K562 (cell line): ENCODE measurements around the gene CPVL. TPM values are rescaled to one million over a fixed set of nuclear protein-coding genes. Genes with fewer than 3 reads are reported as not detected.

Experiments
- ATAC-seq: fragments of 200-7000 bp; cut with Tn5 transposase; 3 replicates; pipeline ENCODE4 v1.9.1; 2020; ENCODE audit warnings: moderate library complexity
- BruUV-seq: library from RNA; stranded (reverse); fragments of 400-500 nt; replicated peaks from 2 replicates; lab custom pipeline; 2021; lab: Mats Ljungman, UMichigan
- CTCF ChIA-PET: fragments of 300-600 bp; formaldehyde crosslinking; extraction: SDS; loops from one replicate; lab custom pipeline; 2021; ENCODE audit warnings: low intra/inter-chr PET ratio; lab: Yijun Ruan, JAX
- POLR2A ChIA-PET: fragments of 300-600, 350-650 bp; sonication (Branson Sonifier 250); formaldehyde crosslinking; extraction: SDS; loops from one replicate; lab custom pipeline; 2021; ENCODE audit warnings: antibody characterized with exemption, inconsistent platforms; lab: Yijun Ruan, JAX
- DNase-seq, 4 experiments: peaks; one replicate each; pipeline versions ENCODE4 v3.0.0 to v3.0.0-alpha.2; 2011 to 2018; ENCODE audit warnings: low spot score in 3 of 4, mixed read lengths in 3 of 4; ENCODE audit errors: extremely low read depth in 1 of 4
- FAIRE-seq: peaks from 2 replicates; lab custom pipeline; 2011; peaks lifted over from hg19 to GRCh38; lab: Jason Lieb, UNC
- H2AFZ ChIP-seq: 2 replicates; pipeline ENCODE4 v1.6.0; 2011; ENCODE audit warnings: low read depth, low read length, control low read depth, inconsistent platforms
- H3K27ac ChIP-seq: fragments of 200-600 bp; 3 replicates; pipeline ENCODE4 v1.8.0; 2011; ENCODE audit warnings: low read depth, mild to moderate bottlenecking, control low read depth, inconsistent platforms, low read length, moderate library complexity, mixed read lengths; ENCODE audit errors: extremely low read depth
- H3K27me3 ChIP-seq, 2 experiments: fragments of 300-600 bp in 1 of 2; 2 replicates in 1 of 2; 3 replicates in 1 of 2; pipeline versions ENCODE4 v1.6.0 to v1.8.0; 2011; ENCODE audit warnings: inconsistent platforms in 2 of 2, low read length in 2 of 2, mild to moderate bottlenecking in 1 of 2, mixed read lengths in 1 of 2, moderate library complexity in 1 of 2; ENCODE audit not compliant: control insufficient read depth in 2 of 2, insufficient read depth in 2 of 2
- H3K36me3 ChIP-seq: fragments of 300-600 bp; 3 replicates; pipeline ENCODE4 v1.8.0; 2011; ENCODE audit warnings: mild to moderate bottlenecking, low read length, inconsistent platforms; ENCODE audit not compliant: control insufficient read depth, insufficient read depth
- H3K4me1 ChIP-seq, 2 experiments: fragments of 200-600 bp in 1 of 2; replicated peaks in 1 of 2; 2 replicates in 1 of 2; 3 replicates in 1 of 2; pipeline versions ENCODE4 v1.5.1 to v1.8.0; 2011; ENCODE audit warnings: inconsistent platforms in 2 of 2, low read length in 2 of 2, mild to moderate bottlenecking in 1 of 2, mixed read lengths in 1 of 2, moderate library complexity in 1 of 2; ENCODE audit not compliant: control insufficient read depth in 2 of 2, insufficient read depth in 2 of 2
- H3K4me2 ChIP-seq: 2 replicates; pipeline ENCODE4 v1.6.1; 2011; ENCODE audit warnings: low read length, control low read depth, inconsistent platforms, mixed read lengths; ENCODE audit not compliant: insufficient read depth
- H3K4me3 ChIP-seq: fragments of 200-600 bp; sonication (generic), shearing (Covaris generic); 2 replicates; pipeline ENCODE4 v1.5.1; 2016; ENCODE audit warnings: control low read depth, inconsistent platforms
- H3K79me2 ChIP-seq: fragments of 200-600 bp; 3 replicates; pipeline ENCODE4 v1.8.0; 2011; ENCODE audit warnings: low read length, inconsistent platforms; ENCODE audit not compliant: control insufficient read depth, insufficient read depth
- H3K9ac ChIP-seq, 2 experiments: 2 replicates each; pipeline versions ENCODE4 v1.6.0 to v1.6.1; 2011; ENCODE audit warnings: low read depth in 2 of 2, low read length in 2 of 2, control low read depth in 1 of 2, inconsistent platforms in 1 of 2, mild to moderate bottlenecking in 1 of 2, mixed read lengths in 1 of 2; ENCODE audit not compliant: insufficient read depth in 1 of 2
- H3K9me1 ChIP-seq: one replicate; pipeline ENCODE4 v1.6.0; 2011; ENCODE audit warnings: inconsistent platforms, mild to moderate bottlenecking, low read length, moderate library complexity; ENCODE audit not compliant: control insufficient read depth, insufficient read depth
- H3K9me3 ChIP-seq: replicated peaks from 2 replicates; pipeline ENCODE4 v1.5.1; 2011; ENCODE audit warnings: low read depth, low read length, inconsistent platforms; ENCODE audit not compliant: control insufficient read depth, insufficient read depth
- H4K20me1 ChIP-seq: replicated peaks from 2 replicates; pipeline ENCODE4 v1.6.1; 2011; ENCODE audit warnings: low read length, inconsistent platforms, mixed read lengths; ENCODE audit not compliant: control insufficient read depth, insufficient read depth
- ARID1B ChIP-seq: fragments of 450-650 bp; IDR thresholded peaks from 2 replicates; pipeline ENCODE4 v1.6.1; 2016; ENCODE audit warnings: antibody characterized with exemption, mild to moderate bottlenecking, inconsistent platforms
- BCL6 ChIP-seq: fragments of 250-450 bp; sonication (Bioruptor Pico); IDR thresholded peaks from 2 replicates; pipeline ENCODE4 v1.4.0; 2020
- BCOR ChIP-seq: fragments of 450-650 bp; IDR thresholded peaks from 2 replicates; pipeline ENCODE4 v1.6.1; 2016
- CBFB ChIP-seq: sonication (generic); formaldehyde crosslinking; IDR thresholded peaks from 2 replicates; pipeline ENCODE4 v1.4.0; 2020; ENCODE audit warnings: mild to moderate bottlenecking, missing genetic modification reagents
- HDGF ChIP-seq: fragments of 450-650 bp; IDR thresholded peaks from 2 replicates; pipeline ENCODE4 v1.6.1; 2016
- NFE2 ChIP-seq: IDR thresholded peaks from 2 replicates; pipeline ENCODE4 v1.6.1; 2014; ENCODE audit warnings: antibody characterized with exemption, low read depth
- PHB ChIP-seq: fragments of 250-450 bp; sonication (Bioruptor Pico); IDR thresholded peaks from 2 replicates; pipeline ENCODE4 v1.5.0; 2021
- SMAD4 ChIP-seq: fragments of 250-450 bp; sonication (Bioruptor Pico); conservative IDR thresholded peaks from 2 replicates; pipeline ENCODE4 v1.8.0; 2021; ENCODE audit warnings: inconsistent platforms, mild to moderate bottlenecking, moderate library complexity
- SP2 ChIP-seq: IDR thresholded peaks from 2 replicates; pipeline ENCODE4 v1.6.1; 2011; ENCODE audit warnings: mild to moderate bottlenecking, low read depth, low read length, moderate library complexity; ENCODE audit not compliant: poor library complexity, severe bottlenecking; ENCODE audit errors: extremely low read depth
- ZNF217 ChIP-seq: sonication (generic); formaldehyde crosslinking; IDR thresholded peaks from 2 replicates; pipeline ENCODE4 v1.8.0; 2022; ENCODE audit warnings: mild to moderate bottlenecking, missing genetic modification reagents
- ZNF586 ChIP-seq: fragments of 450-650 bp; formaldehyde crosslinking; conservative IDR thresholded peaks from 2 replicates; pipeline ENCODE4 v1.4.0; 2020; ENCODE audit warnings: mild to moderate bottlenecking, moderate library complexity
- ZNF780A ChIP-seq: fragments of 250-450 bp; sonication (Bioruptor Pico); IDR thresholded peaks from 2 replicates; pipeline ENCODE4 v1.5.0; 2021; ENCODE audit warnings: mild to moderate bottlenecking
- WGBS: fragments of 100-300 bp; shearing (Covaris generic); methylation state at CpG from one replicate; pipeline ENCODE4 v1.1.6; 2016; ENCODE audit warnings: low coverage, mixed read lengths; ENCODE audit not compliant: insufficient coverage; ENCODE audit errors: missing lambda C conversion rate; 5-methylcytosine and 5-hydroxymethylcytosine counted together
- in situ Hi-C: fragments of 300-500 bp; cut with MboI; formaldehyde crosslinking; loops from 4 replicates; pipeline ENCODE4 v1.15.0; 2018; ENCODE audit warnings: inconsistent platforms, mixed read lengths
- intact Hi-C: fragments of 100-400 bp; cut with micrococcal nuclease; formaldehyde crosslinking; loops from 2 replicates; pipeline ENCODE4 v1.14.2; 2022
- polyA plus RNA-seq, 8 experiments: library from polyadenylated mRNA; depleted of rRNA in 4 of 8; stranded (reverse) in 5 of 8; unstranded in 3 of 8; fragments of >200 nt; fragmentation: Nextera tagmentation in 2 of 8; fragmentation: Illumina TruSeq in 1 of 8; extraction: Ambion mirVana in 2 of 8; extraction: Trizol in 1 of 8; gene quantifications; 2 replicates each; pipeline versions ENCODE4 v1.2.1 to v1.2.3, GENCODE V29; 2011 to 2014; ENCODE audit warnings: inconsistent platforms in 1 of 8, missing spikeins in 1 of 8
- total RNA-seq, 7 experiments: library from RNA; depleted of rRNA in 6 of 7; stranded (reverse); fragments of >200 nt in 6 of 7; fragmentation: Illumina TruSeq in 2 of 7; extraction: Trizol in 2 of 7; gene quantifications; 2 replicates each; pipeline versions ENCODE4 v1.2.1 to v1.2.3, GENCODE V29; 2011 to 2021; ENCODE audit warnings: low replicate concordance in 1 of 7
- TF ChIP-seq, protein P1 (sequence below), 2 experiments: fragments of 450-650 bp; IDR thresholded peaks; 2 replicates each; pipeline ENCODE4 v1.6.1; 2016; ENCODE audit warnings: mild to moderate bottlenecking in 2 of 2, borderline replicate concordance in 1 of 2, low read depth in 1 of 2, moderate library complexity in 1 of 2

Gene CPVL
- total and polyA plus RNA-seq, 9 of the 15 experiments (the other 6 are each of a cell fraction or from before 2014, with no cell fraction given): 0.89 to 2.4 (median 1.5) TPM

DNA sequence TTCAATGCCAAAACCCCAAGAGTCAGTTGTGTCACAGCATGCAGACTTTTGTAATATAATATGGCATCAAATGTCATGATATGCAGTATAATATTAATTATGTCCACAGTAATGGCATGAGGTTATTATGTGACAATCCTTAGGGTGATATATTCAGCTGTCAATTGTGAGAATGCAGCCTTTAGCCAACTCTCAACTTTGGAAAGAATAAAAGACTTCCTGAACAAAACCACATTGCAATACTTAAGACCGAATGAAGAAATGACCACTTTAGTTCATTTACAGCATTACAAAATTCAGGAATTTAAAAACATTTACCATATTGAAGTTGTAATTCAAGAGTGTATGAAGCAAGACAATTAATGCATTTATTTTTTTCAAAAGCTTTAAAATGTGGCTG, 45.4 kb downstream of the CPVL start (continued):
- no peak for TF ChIP-seq SP2
- TF ChIP-seq, all 486 proteins: peak for 0

GRCh38 chr7:29099896-29100847, 46.2 kb downstream of the CPVL start:
- H3K9ac ChIP-seq: no peak overlapping the region
- no peaks in the 10 kb centered on the region for H3K79me2 ChIP-seq
- no peaks in the 10 kb centered on the region for H3K36me3 ChIP-seq
- H3K27ac ChIP-seq: no peak overlapping the region
- 6% methylated on average over 5 of the region's 5 CpGs for WGBS
- DNase-seq (no peak), ATAC-seq (no peak), FAIRE-seq (no peak)
- POLR2A ChIA-PET: interaction anchor here (1.1 kb wide), 1 partner anchor 178 kb away, joined by 3 read pairs; no protein-coding TSS in a partner anchor
- no peaks in the 10 kb centered on the region for H3K9me1 ChIP-seq
- H2AFZ ChIP-seq: no peak overlapping the region
- in situ Hi-C loops: loop anchor here (5.0 to 10.0 kb wide), 2 partner anchors 178 to 305 kb away; no protein-coding TSS in a partner anchor
- intact Hi-C loops: no loop called here
- peaks cover 0 to 5% of the 10 kb centered on the region in 2 experiments; a peak in 1 of 5 replicates for H3K27me3 ChIP-seq
- CTCF ChIA-PET: no interaction called here
- H4K20me1 ChIP-seq: no peaks in the 10 kb centered on the region
- H3K4me1 ChIP-seq: no peaks in the 10 kb centered on the region
- no TSS peak for BruUV-seq
- no peak overlapping the region for H3K4me3 ChIP-seq
- no peak overlapping the region for H3K4me2 ChIP-seq
- no peaks in the 10 kb centered on the region for H3K9me3 ChIP-seq
- TF ChIP-seq ZNF780A (CRISPR knock-in tag) (no peak), PHB (CRISPR knock-in tag) (no peak), BCOR (no peak), NFE2 (no peak), ZNF586 (CRISPR knock-in tag) (no peak), SMAD4 (CRISPR knock-in tag) (no peak), CBFB (CRISPR knock-in tag) (no peak), BCL6 (no peak), ARID1B (no peak), HDGF (no peak), ZNF217 (CRISPR knock-in tag) (no peak)
- TF ChIP-seq, protein P1, sequence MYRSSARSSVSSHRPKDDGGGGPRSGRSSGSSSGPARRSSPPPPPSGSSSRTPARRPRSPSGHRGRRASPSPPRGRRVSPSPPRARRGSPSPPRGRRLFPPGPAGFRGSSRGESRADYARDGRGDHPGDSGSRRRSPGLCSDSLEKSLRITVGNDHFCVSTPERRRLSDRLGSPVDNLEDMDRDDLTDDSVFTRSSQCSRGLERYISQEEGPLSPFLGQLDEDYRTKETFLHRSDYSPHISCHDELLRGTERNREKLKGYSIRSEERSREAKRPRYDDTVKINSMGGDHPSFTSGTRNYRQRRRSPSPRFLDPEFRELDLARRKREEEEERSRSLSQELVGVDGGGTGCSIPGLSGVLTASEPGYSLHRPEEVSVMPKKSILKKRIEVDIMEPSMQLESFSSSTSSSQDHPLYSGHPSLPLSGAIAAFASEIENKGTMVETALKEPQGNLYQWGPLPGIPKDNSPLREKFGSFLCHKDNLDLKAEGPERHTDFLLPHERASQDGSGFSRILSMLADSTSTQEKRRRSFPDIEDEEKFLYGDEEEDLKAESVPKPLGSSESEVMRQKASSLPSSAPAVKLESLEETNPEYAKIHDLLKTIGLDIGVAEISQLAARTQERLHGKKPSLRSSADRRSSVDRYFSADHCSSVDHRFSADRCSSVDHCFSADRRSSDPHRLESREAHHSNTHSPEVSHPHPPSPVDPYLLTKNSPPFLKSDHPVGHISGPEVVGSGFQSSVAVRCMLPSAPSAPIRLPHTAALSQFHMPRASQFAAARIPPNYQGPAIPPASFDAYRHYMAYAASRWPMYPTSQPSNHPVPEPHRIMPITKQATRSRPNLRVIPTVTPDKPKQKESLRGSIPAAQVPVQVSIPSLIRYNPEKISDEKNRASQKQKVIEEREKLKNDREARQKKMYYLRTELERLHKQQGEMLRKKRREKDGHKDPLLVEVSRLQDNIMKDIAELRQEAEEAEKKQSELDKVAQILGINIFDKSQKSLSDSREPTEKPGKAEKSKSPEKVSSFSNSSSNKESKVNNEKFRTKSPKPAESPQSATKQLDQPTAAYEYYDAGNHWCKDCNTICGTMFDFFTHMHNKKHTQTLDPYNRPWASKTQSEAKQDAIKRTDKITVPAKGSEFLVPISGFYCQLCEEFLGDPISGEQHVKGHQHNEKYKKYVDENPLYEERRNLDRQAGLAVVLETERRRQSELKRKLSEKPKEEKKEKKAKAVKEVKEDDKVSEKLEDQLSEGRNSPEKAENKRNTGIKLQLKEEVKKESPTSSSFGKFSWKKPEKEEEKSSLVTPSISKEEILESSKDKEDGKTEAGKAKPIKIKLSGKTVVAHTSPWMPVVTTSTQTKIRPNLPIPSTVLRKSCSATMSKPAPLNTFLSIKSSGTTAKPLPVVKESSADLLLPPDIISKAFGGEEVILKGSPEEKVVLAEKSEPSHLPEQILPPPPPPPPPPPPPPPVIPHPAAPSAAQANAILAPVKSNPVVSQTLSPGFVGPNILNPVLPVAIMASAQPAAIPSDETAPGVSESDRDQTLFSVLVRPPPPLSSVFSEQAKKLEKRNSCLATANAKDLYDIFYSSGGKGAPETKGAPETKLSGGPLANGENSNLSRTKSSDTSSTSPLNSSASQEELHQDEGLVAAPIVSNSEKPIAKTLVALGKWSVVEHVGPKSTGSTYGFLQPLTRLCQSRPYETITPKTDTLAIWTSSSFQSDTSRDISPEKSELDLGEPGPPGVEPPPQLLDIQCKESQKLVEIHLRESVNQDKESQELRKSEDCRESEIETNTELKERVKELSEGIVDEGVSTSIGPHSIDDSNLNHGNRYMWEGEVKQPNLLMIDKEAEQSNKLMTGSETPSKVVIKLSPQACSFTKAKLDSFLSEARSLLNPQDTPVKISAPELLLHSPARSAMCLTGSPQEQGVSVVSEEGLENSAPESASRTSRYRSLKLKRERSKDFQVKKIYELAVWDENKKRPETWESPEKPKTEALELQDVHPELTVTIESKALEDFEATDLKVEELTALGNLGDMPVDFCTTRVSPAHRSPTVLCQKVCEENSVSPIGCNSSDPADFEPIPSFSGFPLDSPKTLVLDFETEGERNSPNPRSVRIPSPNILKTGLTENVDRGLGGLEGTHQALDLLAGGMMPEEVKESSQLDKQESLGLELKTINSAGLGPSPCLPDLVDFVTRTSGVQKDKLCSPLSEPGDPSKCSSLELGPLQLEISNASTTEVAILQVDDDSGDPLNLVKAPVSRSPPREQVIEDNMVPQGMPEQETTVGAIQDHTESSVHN (IDR thresholded peaks at IDR 0.05; ENCODE audit: borderline replicate concordance in 1 of 2, low read depth in 1 of 2): no peak
